Inflammatory macrophage (primary cell): ENCODE data around the gene BANP.

ENCODE experiments used
- DNase-seq, 2 donors: peaks; one replicate each; pipeline ENCODE4 v3.0.0-alpha.2; 2020 to 2022

BANP gene

GRCh38 chr16:87949071-87949744 lies 2.0 kb upstream of the BANP start:
- no peak for DNase-seq

GRCh38 chr16:87951552-87952538 lies 611 bp downstream of the BANP start:
- peak in 1 of 2 donors; percentile 24 for DNase-seq

- no peak for DNase-seq
Measured at GRCh38 chr16:87952751-87953150, 1.5 kb downstream of the BANP start.

GRCh38 chr16:87953308-87954215 lies 2.3 kb downstream of the BANP start:
- peak; percentile 66 to 67 for DNase-seq

- peak; percentile 79 to 85 for DNase-seq
Measured at GRCh38 chr16:87954361-87954760, 3.1 kb downstream of the BANP start.

GRCh38 chr16:87954826-87955225 lies 3.6 kb downstream of the BANP start:
- DNase-seq: no peak

- peak; percentile 70 to 72 for DNase-seq
Measured at GRCh38 chr16:87955302-87956097, 4.3 kb downstream of the BANP start.

- no peak for DNase-seq
Measured at GRCh38 chr16:87956098-87956364, 4.8 kb downstream of the BANP start.

GRCh38 chr16:87956365-87957231 lies 5.4 kb downstream of the BANP start:
- DNase-seq: peak; percentile 61 to 83

- no peak for DNase-seq
Measured at GRCh38 chr16:87957296-87958094, 6.3 kb downstream of the BANP start.

GRCh38 chr16:87958632-87959031 lies 7.4 kb downstream of the BANP start:
- DNase-seq: no peak

- peak in 1 of 2 donors; percentile 41 for DNase-seq
Measured at GRCh38 chr16:87959391-87959990, 8.3 kb downstream of the BANP start.

GRCh38 chr16:87960296-87960695 lies 9.1 kb downstream of the BANP start:
- DNase-seq: no peak

- no peak for DNase-seq
Measured at GRCh38 chr16:87960852-87961251, 9.6 kb downstream of the BANP start.

- no peak for DNase-seq
Measured at GRCh38 chr16:87961623-87962022, 10.4 kb downstream of the BANP start.

GRCh38 chr16:87963400-87963799 lies 12.2 kb downstream of the BANP start:
- DNase-seq: peak; percentile 20 to 69

GRCh38 chr16:87964049-87964659 lies 12.9 kb downstream of the BANP start:
- no peak for DNase-seq

- DNase-seq: no peak
Measured at GRCh38 chr16:87965417-87965816, 14.2 kb downstream of the BANP start.

- DNase-seq: no peak
Measured at GRCh38 chr16:87966064-87966645, 14.9 kb downstream of the BANP start.
